Measurements from ENCODE around the gene CFAP251.

Gene CFAP251

GRCh38 chr12:121963341-121964018, 45.1 kb downstream of the CFAP251 start:
- TF ChIP-seq CREB1 (IDR thresholded peaks at IDR 0.05; ENCODE audit: low read depth) (no peak), FOXM1 (IDR thresholded peaks at IDR 0.05; ENCODE audit: borderline replicate concordance, low read depth) (no peak), TCF12 (IDR thresholded peaks at IDR 0.05; ENCODE audit: low read depth) (no peak), TEAD4 (IDR thresholded peaks at IDR 0.05) (no peak), NFIC (IDR thresholded peaks at IDR 0.05) (no peak), TAF1 (IDR thresholded peaks at IDR 0.05; ENCODE audit: low read depth) (no peak), REST (IDR thresholded peaks at IDR 0.05; ENCODE audit: low read depth) (no peak), ZBTB7A (IDR thresholded peaks at IDR 0.05; ENCODE audit: low read depth) (no peak), RAD21 (IDR thresholded peaks at IDR 0.05; ENCODE audit: low read depth) (no peak), YY1 (IDR thresholded peaks at IDR 0.05; ENCODE audit: low read depth) (no peak), USF1 (IDR thresholded peaks at IDR 0.05) (no peak), MAX (IDR thresholded peaks at IDR 0.05) (no peak), EGR1 (IDR thresholded peaks at IDR 0.05) (no peak), CEBPB (IDR thresholded peaks at IDR 0.05) (no peak), EP300 (IDR thresholded peaks at IDR 0.05; ENCODE audit: borderline replicate concordance) (no peak)

- no peak for TF ChIP-seq RAD21 (IDR thresholded peaks at IDR 0.05; ENCODE audit: low read depth)
- no peak for TF ChIP-seq REST (IDR thresholded peaks at IDR 0.05; ENCODE audit: low read depth)
- no peak for TF ChIP-seq MAX (IDR thresholded peaks at IDR 0.05)
- TF ChIP-seq CREB1 (IDR thresholded peaks at IDR 0.05; ENCODE audit: low read depth): no peak
- no peak for TF ChIP-seq ZBTB7A (IDR thresholded peaks at IDR 0.05; ENCODE audit: low read depth)
- TF ChIP-seq USF1 (IDR thresholded peaks at IDR 0.05): no peak
- no peak for TF ChIP-seq CEBPB (IDR thresholded peaks at IDR 0.05)
- no peak for TF ChIP-seq EP300 (IDR thresholded peaks at IDR 0.05; ENCODE audit: borderline replicate concordance)
- TF ChIP-seq FOXM1 (IDR thresholded peaks at IDR 0.05; ENCODE audit: borderline replicate concordance, low read depth): no peak
Measured at GRCh38 chr12:121964813-121965643, 46.6 kb downstream of the CFAP251 start.

- TF ChIP-seq TEAD4 (IDR thresholded peaks at IDR 0.05) (no peak), TAF1 (IDR thresholded peaks at IDR 0.05; ENCODE audit: low read depth) (no peak), CREB1 (IDR thresholded peaks at IDR 0.05; ENCODE audit: low read depth) (no peak), MAX (IDR thresholded peaks at IDR 0.05) (no peak), CEBPB (IDR thresholded peaks at IDR 0.05) (no peak), EP300 (IDR thresholded peaks at IDR 0.05; ENCODE audit: borderline replicate concordance) (no peak), TCF12 (IDR thresholded peaks at IDR 0.05; ENCODE audit: low read depth) (no peak), ZBTB7A (IDR thresholded peaks at IDR 0.05; ENCODE audit: low read depth) (no peak), YY1 (IDR thresholded peaks at IDR 0.05; ENCODE audit: low read depth) (no peak)
Measured at GRCh38 chr12:121966959-121967358, 48.6 kb downstream of the CFAP251 start.

- no peak for TF ChIP-seq ZBTB7A (IDR thresholded peaks at IDR 0.05; ENCODE audit: low read depth)
- TF ChIP-seq YY1 (IDR thresholded peaks at IDR 0.05; ENCODE audit: low read depth): no peak
- TF ChIP-seq TAF1 (IDR thresholded peaks at IDR 0.05; ENCODE audit: low read depth): no peak
- TF ChIP-seq MAX (IDR thresholded peaks at IDR 0.05): no peak
- no peak for TF ChIP-seq USF1 (IDR thresholded peaks at IDR 0.05)
- no peak for TF ChIP-seq RAD21 (IDR thresholded peaks at IDR 0.05; ENCODE audit: low read depth)
- TF ChIP-seq EP300 (IDR thresholded peaks at IDR 0.05; ENCODE audit: borderline replicate concordance): no peak
Measured at GRCh38 chr12:121968876-121969275, 50.5 kb downstream of the CFAP251 start.

All from Ishikawa (cell line).